NCI-H2227 (cell line): ENCODE data around the gene PEA15.

Source experiments
- DNase-seq: peaks from one replicate; lab custom pipeline; 2025; ENCODE audit not compliant: unreplicated experiment; lab: John Stamatoyannopoulos, UW

The PEA15 gene

DNA sequence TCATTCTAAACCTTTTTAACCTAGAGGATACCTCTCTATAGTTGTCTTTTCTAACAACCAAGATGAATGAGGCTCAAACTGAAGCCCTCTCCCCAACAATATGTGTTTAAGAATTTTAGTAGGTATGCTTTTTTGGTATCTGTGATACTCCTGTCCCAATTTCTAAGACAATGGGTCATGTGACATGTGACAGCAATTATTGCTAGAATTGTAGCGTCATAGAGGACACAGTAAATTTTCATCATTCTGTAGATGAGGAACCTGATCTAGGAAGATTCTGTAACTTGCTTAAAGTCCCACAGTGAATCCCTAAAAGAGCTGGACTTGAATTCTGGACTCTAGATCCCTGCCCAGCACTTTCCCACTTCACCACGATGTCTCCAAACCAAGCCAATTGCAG is 26.5 kb upstream of the PEA15 start:
- DNase-seq, result no peak

DNA sequence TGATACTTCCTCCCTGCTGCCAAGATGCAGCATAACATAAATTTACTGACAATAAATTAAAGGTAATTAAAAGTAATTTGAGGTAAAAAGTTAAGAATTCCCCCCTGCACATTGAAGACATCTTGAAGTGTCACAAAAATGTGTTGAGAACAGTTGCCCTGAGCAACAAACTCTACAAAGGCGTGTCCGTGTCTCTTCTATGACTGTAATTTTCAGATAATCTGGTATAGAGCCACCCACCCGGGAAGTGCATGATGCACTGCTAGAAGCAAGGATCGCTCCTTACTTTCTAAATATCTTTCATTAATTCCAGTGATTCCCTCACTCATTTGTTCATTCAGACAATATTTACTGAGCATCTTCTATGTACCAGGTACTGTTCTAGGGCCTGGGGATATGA is 25.8 kb upstream of the PEA15 start:
- no peak for DNase-seq

DNA sequence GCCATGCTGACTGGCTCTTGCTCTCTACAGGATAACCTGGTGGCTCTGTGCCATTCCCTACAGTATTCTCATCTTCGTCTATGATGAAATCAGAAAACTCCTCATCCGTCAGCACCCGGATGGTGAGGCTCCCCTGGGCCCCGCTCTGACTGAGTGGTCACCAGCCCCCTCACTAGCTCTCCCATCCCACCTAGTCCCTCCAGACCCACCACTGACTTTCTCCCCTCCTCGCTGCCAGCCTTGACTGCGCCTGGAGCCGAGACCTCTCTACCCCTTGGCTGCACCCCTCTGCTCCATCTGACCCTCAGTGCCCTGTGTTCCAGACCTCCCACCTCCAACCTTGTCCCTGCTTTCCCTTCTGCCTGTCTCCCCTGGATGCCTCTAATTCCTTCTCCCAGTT is 18.9 kb upstream of the PEA15 start:
- no peak for DNase-seq

DNA sequence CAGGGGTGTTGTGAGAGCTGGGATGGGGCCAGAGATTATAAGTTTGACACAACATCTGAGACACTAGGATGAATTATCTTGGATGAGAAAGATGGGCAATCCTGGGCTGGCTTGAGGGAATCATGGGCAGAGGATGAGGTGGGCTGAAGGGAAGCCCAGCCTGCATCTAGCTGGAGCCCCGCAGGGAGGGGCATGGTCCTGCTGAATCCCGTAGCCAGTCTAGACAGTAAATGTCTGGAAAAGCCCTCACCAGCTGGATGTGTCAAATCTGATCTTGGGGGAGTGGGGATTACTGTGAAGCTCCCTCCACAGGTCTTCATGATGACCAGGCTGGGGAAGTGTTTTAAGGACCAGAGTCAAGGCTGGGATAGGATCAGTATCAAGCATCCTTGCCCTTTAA is 18.5 kb upstream of the PEA15 start:
- no peak for DNase-seq

DNA sequence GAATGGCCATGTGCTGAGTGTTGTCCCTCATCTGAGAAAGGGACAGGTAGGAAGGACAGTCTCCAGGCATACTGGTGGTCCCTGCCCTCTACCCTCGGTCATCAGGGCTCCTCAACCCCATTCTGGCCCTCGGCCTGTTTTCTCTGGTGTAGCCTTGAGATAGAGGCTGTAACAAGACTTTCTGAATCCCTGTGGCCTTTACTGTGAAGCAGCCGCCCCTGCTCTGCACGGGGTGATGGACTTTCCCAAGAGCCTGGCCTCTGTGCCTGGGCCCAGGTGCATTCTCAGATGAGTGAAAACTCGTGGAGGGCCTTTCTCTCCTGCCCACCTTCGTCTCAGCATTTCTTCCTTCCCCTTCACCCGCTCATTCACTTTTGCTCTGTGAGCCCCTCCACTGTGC is 17.8 kb upstream of the PEA15 start:
- DNase-seq, result no peak

DNA sequence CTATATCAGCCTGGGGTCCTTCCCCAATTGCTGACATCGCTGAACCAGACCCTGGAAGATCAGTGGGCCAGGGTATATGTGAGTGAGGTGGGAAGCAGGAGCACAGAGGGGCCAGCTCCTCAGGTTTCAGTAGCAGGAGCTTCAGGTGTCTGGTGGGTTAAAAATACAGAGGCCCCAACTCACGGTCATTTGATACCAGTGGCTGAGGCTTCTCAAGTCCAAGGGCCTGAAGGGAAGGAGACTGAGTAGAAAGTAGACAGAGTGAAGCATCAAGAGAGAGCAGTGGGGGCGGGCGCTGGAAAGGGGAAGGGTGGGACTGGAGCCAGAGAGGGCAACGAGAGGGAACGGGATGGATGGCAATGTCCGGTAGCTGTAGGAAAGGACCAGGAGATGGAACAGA is 16.8 kb upstream of the PEA15 start:
- no peak for DNase-seq

DNA sequence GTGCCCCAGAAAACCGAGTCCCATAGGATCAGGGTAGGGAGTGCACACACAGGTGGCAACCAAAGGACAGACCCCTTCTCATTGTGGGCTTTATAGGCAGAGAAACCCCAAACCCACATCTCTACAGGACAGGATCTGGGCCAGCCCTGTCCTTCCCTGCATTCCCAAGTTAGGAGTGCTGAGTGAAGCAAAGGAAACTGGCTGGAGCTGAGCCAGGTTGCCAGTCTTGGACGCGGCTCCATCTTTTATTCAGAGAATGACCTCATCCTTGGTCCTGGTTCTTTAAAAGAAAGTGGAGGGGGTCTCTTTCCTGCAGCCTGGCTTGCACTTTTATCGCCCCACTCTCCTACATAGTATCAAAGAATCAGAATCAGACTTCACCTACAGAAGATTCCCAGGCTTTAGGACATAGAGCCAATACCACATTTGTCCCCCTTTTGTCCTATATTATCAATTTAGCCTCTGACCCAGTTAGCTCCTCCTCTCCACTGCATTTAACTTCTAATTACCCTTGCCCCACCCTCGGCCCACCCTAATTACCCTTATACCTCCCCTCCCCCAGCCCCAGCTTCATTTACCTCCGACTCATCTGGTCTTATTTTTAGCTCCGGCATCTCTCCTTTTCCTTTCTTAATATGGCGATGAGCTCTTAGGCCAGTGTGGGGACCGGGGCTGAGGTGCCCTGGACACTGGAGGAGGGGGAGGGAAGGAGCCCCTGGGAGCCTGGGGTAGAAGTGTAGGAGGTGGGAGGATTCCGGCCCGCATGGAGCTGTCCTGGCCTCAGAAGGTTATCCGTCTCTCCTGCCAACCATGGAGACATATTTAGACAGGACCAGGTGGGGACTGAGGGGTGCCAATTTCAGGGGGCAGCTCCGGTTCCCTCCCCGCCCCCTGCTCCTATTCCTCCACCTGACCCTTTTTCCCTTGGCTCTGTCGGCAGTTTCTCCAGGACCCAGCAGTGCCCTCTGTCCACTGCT is 15.2 kb upstream of the PEA15 start, which contains the start of gene CASQ1:
CASQ1 (plus strand) TSS at position 927 of the 977 bp plus-strand sequence. CDS start 177 bp downstream, outside the sequence.
- DNase-seq, result no peak

DNA sequence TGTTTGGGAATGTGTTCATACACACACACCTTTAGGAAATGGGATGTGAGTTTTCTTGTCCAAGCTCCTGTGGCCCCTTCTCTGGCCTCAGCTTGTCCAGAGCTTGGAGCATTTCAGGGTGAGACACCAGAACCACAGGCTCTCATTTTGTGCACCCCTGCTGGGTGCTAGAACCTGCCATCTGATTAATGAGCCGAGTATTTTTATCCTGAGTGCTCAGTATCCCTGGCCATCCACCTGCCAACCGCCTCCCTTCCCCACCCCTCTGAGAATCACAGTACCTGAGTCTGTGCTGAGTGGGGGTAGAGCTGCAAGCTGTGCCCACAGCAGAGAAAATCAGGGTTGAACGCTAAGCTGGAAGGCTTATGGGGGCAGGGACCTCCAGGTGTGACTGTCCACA is 13.4 kb upstream of the PEA15 start:
- DNase-seq, result no peak

DNA sequence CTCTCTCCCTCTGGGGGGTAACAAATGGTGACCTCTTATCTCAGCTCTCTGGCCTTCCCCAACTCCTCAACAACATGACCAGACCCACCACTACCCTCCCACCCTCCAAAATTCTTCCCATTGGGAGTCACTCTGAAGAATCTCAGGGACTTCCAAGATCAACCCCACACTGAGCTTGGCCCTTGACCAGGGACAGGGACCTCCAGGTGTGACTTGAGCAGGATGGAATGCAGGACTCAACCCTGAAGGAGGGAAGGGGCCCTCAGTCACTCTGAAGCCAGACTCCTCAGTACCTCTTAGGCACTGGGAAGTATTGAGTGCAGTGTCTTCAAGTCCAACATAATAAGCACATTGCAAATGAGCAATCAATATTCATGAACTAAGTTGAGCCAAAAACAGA is 12.9 kb upstream of the PEA15 start:
- DNase-seq, result no peak

DNA sequence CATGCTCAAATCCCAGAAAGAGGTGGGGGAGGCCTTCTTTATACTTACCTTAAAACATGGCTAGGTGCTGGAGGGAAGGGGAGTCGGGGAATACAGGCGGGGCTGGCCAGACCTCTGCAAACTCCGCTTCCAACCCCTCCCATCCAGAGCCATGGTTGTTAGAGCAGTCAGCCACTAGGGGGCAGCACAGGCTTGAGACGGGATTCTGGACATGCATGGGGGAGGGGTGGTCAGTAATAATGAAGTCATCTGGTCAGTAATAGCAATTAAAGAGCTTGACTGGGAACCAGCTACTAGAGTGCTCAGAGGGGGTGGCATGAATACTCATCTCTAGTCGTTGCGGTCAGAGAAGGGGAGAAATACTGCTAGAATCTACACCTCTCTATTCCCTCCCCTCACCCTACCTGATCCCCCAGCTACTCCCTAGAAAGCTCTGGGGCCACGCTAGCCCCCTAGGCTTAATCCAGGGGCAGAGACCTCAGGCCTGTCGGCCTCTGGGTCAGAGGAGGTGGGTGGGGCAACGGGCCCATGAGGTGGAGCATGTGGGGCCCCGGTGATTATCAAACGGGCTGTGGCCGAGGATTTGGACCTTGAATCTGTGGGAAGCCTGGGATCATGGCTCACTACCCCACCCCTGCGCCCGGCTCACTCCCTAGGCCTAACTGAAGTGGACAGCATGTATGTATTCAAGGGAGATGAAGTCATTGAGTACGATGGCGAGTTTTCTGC is 11.9 kb upstream of the PEA15 start:
- peak; percentile 91 for DNase-seq

DNA sequence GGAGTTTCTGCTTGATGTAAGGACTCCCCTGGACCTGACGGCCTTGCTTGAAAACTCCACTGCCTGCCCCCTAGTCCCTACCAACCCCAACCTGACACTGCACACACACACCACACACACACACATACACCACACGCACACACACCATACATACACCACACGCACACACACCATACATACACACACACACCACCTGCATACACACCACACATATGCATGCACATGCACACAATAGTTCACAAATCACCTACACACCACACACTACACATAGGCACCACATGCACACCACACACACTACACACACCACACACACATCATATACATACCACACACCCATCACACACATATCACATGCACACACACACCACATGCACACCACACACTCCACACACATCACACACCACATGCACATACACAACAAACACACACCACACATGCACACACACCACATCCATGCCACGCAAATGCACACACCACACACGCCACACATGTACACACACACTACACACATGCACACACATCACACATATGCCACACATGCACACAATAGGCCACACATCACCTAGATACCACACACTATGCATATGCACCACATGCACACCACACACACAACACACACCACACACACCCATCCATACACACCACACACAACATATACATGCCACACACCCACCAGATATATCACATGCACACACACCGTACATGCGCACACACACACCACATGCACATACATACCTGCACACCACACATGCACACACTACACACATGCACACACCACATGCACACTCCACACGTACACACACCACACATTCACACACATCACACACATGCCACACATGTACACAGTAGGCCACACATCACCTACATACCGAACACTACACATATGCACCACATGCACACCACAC is 11.1 kb upstream of the PEA15 start:
- no peak for DNase-seq

DNA sequence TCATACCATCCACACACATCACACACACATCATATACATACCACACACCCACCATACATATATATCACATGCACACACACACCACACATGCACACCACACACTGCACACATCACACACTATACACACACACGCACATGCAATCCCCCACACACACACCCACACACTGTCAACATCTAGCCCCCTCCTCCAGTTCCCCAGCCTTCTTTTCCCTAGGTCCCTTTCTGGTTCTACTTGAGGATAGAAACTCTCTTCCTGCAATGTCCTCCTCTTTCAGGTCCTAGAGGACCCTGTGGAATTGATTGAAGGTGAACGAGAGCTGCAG is 10.5 kb upstream of the PEA15 start:
- no peak for DNase-seq

DNA sequence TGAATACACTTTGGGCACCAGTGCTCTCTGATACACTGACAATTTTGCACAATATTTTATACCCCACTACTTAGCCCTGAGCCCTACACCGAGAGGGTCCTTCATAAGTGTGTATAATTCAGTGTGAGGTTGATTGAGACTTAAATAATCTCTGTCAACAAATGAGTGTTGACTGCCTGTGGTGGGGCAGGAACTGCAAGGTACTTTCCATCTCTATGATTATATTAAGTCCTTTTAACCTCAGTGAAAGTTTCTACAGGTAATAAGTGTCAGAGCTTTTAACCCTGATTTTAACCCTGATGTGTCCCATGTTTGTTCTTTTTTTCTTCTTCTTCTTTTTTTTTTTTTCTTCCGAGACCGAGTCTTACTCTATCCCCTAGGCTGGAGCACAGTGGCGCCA is 9.0 kb upstream of the PEA15 start:
- no peak for DNase-seq

DNA sequence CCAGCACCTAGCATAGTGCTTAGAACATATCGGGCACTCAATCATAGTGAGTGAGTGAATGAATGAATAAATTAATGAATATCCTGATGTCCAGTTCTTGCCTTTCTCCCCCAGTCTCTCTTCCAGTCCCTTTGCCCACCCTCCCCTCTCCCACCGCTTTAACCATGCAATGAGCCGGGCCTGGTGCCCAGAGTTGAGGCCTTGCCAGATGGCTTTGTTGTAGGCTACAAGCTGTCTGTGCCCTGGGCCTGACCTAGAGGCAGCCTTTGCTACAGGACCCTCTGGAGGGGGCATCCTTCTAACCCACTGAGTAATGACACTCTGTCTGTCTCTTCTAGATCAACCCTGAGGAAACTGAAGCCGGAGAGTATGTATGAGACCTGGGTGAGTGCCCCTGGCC is 8.0 kb upstream of the PEA15 start:
- no peak for DNase-seq

DNA sequence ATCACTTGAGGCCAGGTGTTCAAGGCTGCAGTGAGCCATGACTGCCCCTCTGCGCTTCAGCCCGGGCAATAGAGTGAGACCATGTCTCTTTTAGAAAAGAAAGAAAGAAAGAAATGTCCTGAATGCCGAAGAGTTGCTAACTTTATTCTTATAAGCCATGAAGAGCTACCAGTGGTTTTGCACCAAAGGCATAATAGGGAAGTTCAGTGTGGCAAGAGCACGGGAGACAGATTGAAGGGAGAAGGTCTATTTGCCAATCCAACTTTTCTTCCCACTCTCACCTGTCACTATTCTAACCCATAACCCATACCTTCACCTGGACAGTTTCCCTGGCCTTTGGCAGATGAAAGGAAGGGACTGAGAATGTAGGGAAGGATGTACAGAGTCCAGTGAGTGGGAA is 4.4 kb upstream of the PEA15 start:
- no peak for DNase-seq

DNA sequence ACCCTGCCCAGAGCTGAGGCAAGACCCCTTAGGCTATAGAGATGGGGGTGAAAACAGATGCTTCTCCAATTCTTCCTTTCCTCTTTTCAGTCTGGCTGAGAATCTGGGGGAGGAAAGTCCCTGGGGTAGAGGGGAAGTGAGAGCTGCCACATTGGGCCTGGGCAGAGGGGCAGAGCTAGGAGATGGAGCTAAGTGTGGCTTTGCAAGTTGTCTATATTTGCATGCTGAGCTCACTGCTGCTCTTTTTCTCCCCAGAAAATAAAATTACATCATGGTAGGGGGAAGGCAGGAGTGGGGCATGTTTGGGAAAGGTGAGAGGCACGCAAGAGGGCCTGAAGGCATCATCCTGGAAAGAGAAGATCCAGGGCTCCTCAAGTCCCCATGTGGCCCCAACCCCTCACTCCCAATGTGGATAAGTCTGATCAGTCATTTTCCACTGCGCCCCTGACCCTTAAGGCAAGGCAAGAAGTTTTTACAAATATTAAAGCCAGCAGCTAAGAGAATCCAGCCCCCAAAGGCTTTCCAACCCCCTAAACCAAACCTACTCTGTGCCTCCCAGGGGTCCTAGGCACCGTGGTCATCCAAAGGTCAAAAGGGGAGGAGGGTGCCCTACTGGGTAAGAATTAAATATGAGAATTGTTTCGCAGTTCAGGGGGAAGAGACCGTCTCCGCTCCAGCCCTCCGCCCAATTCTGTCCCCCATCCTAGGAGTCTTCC is 500 bp upstream of the PEA15 start:
- no peak for DNase-seq

DNA sequence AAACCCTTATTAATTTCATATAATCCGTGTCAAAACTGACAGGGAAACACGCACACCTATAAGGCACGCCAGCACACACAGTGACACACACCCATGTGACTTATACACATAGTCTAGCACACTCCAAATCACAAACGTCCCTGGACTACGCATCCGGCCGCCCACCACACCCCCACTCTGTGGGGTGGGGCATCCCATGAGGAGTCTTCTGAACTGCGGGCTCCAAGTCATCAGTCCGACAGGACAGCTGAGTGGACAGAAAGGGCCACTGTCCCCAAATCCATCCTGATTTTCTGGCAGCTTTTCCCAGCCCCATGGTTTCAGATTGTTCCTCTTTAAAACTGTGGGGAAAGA is 829 bp downstream of the PEA15 start:
- DNase-seq, result peak; percentile 47

DNA sequence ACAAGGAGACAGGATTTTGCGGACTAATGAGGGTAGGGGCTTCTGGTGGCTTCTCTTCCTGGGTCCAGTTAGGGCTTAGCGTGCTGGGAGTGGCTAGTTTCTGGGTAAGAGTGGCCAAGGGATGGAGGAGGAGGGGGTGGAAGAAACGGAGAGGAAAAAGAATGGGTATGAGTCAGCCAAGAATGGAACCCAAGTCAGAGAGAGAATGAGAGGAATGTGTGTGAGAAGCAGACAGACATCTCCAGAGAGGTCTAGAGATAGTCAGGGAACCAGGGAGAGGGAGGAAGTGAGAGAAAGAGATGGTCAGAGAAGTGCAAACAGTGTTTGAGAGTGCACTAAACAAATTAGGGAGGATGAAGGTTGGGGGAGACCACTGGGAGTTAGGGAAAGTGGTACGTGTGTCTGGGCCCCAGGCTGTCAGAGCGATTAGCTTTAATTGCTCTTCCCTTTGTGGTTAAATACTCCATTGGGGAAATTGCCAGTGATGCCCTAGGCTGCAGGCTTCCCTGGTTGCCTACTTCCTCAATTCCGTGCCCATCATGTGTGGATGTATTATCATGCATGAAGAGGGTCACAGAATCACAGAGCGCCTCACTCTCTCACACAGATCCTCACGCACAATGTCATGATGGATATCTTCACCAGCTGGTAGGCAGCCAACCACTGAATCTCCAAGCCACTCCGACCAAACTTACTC is 1.4 kb downstream of the PEA15 start:
- DNase-seq, result no peak

DNA sequence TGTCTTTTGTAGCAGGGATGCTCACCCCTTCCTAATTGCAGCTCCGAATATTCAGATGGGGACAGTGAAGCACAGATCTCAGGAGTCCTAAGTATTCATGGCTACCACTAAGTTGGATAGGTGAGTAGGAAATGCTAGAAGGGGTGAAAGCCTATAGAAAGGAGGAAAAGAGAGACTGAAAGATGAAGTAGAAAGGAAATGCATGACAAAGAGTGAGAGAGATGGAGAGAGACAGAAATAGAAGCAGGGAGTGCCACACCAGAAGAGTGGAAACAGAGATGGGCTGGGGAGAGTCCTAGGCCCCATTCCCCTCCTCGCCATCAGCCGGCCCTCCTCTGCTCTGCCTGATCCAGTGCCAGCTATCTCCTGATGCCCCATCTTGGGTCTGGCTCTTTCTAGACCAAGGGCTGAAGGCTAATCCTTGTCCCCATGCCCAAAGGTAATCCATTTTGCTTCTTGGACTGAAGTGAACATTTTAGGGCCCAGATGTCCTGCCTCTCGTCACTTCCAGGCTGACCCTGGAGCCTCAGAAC is 2.0 kb downstream of the PEA15 start:
- no peak for DNase-seq
